Osteocyte (in vitro differentiated cells): Measurements from ENCODE around the gene HPSE. TPM values are rescaled to one million over a fixed set of nuclear protein-coding genes. Genes with fewer than 3 reads are reported as not detected.

Experiments used
- DNase-seq: peaks from one replicate; pipeline ENCODE4 v3.0.0; 2021; ENCODE audit warnings: mixed read lengths; ENCODE audit not compliant: unreplicated experiment; ENCODE audit errors: extremely low spot score
- H3K27ac Mint-ChIP-seq: one replicate; pipeline ENCODE4 v1.8.0; 2021; ENCODE audit warnings: mild to moderate bottlenecking, mixed read lengths; ENCODE audit not compliant: unreplicated experiment
- H3K27me3 Mint-ChIP-seq: one replicate; pipeline ENCODE4 v1.8.0; 2021; ENCODE audit warnings: mixed read lengths; ENCODE audit not compliant: unreplicated experiment
- H3K36me3 Mint-ChIP-seq: one replicate; pipeline ENCODE4 v1.8.0; 2021; ENCODE audit warnings: mixed read lengths; ENCODE audit not compliant: unreplicated experiment
- H3K4me1 Mint-ChIP-seq: one replicate; pipeline ENCODE4 v1.8.0; 2021; ENCODE audit warnings: mixed read lengths; ENCODE audit not compliant: unreplicated experiment
- H3K4me3 Mint-ChIP-seq: one replicate; pipeline ENCODE4 v1.8.0; 2021; ENCODE audit warnings: mild to moderate bottlenecking, moderate library complexity, mixed read lengths; ENCODE audit not compliant: unreplicated experiment
- H3K9me3 Mint-ChIP-seq: one replicate; pipeline ENCODE4 v1.8.0; 2021; ENCODE audit warnings: mixed read lengths; ENCODE audit not compliant: unreplicated experiment
- CTCF ChIP-seq: fragments of 200-600 bp; sonication (generic); IDR thresholded peaks from 2 replicates; pipeline ENCODE4 v1.5.0; 2021; ENCODE audit warnings: antibody characterized with exemption, mild to moderate bottlenecking, moderate library complexity
- total RNA-seq: library from RNA; stranded (reverse); gene quantifications from 2 replicates; pipeline ENCODE4 v1.2.1, GENCODE V29; 2021

The HPSE gene
- total RNA-seq, 1 donor from 2014 or later: 4.9 TPM

GRCh38 chr4:83267830-83268475, 66.7 kb downstream of the HPSE start:
- H3K4me1 Mint-ChIP-seq: peaks cover 14% of the 10 kb centered on the region
- no peak for DNase-seq
- H3K9me3 Mint-ChIP-seq: no peaks in the 10 kb centered on the region
- H3K27ac Mint-ChIP-seq: peak overlapping the region; percentile 66
- no peaks in the 10 kb centered on the region for H3K27me3 Mint-ChIP-seq
- no peak for TF ChIP-seq CTCF
- H3K36me3 Mint-ChIP-seq: peaks cover 10% of the 10 kb centered on the region
- H3K4me3 Mint-ChIP-seq: no peak overlapping the region

- H3K27me3 Mint-ChIP-seq: no peaks in the 10 kb centered on the region
- no peak for TF ChIP-seq CTCF
- H3K9me3 Mint-ChIP-seq: no peaks in the 10 kb centered on the region
- DNase-seq: no peak
- no peak overlapping the region for H3K4me3 Mint-ChIP-seq
- peak overlapping the region; percentile 66 for H3K27ac Mint-ChIP-seq
- peaks cover 14% of the 10 kb centered on the region for H3K4me1 Mint-ChIP-seq
- peaks cover 10% of the 10 kb centered on the region for H3K36me3 Mint-ChIP-seq
These were observed 67.4 kb downstream of the HPSE start for GRCh38 chr4:83267121-83267829.

GRCh38 chr4:83266689-83267088, 68.0 kb downstream of the HPSE start:
- peaks cover 14% of the 10 kb centered on the region for H3K4me1 Mint-ChIP-seq
- no peaks in the 10 kb centered on the region for H3K9me3 Mint-ChIP-seq
- DNase-seq: no peak
- no peak overlapping the region for H3K4me3 Mint-ChIP-seq
- no peak for TF ChIP-seq CTCF
- H3K36me3 Mint-ChIP-seq: peaks cover 10% of the 10 kb centered on the region
- H3K27ac Mint-ChIP-seq: no peak overlapping the region
- H3K27me3 Mint-ChIP-seq: no peaks in the 10 kb centered on the region

- no peak overlapping the region for H3K27ac Mint-ChIP-seq
- no peaks in the 10 kb centered on the region for H3K27me3 Mint-ChIP-seq
- peaks cover 21% of the 10 kb centered on the region for H3K4me1 Mint-ChIP-seq
- DNase-seq: no peak
- no peaks in the 10 kb centered on the region for H3K9me3 Mint-ChIP-seq
- no peak overlapping the region for H3K4me3 Mint-ChIP-seq
- no peak for TF ChIP-seq CTCF
- H3K36me3 Mint-ChIP-seq: peaks cover 5% of the 10 kb centered on the region
These were observed 71.5 kb downstream of the HPSE start for GRCh38 chr4:83263106-83263505.

GRCh38 chr4:83262682-83263081, 72.0 kb downstream of the HPSE start:
- peaks cover 5% of the 10 kb centered on the region for H3K36me3 Mint-ChIP-seq
- H3K27me3 Mint-ChIP-seq: no peaks in the 10 kb centered on the region
- no peaks in the 10 kb centered on the region for H3K9me3 Mint-ChIP-seq
- no peak overlapping the region for H3K27ac Mint-ChIP-seq
- TF ChIP-seq CTCF: no peak
- DNase-seq: no peak
- H3K4me1 Mint-ChIP-seq: peaks cover 21% of the 10 kb centered on the region
- H3K4me3 Mint-ChIP-seq: no peak overlapping the region
